ENCODE results near the gene DEPDC5. TPM values are rescaled to one million over a fixed set of nuclear protein-coding genes. Genes with fewer than 3 reads are reported as not detected.
"Not testable (repeated sequence)": the region's sequence is repeated elsewhere in the genome, so short reads cannot be mapped to it uniquely, and the experiment has no call there.

DEPDC5 gene
- total RNA-seq, 3 donors from 2014 or later, result 48.7 to 53.1 (median 49.5) TPM

- Histone ChIP-seq H3K9me3 (no peaks in the 10 kb centered on the region), H3K4me3 (no peak overlapping the region), H3K36me3 (ENCODE audit: low read depth) (no peaks in the 10 kb centered on the region), H3K4me1 (ENCODE audit: low read depth) (peaks cover 13% of the 10 kb centered on the region)
- intact Hi-C loops (cut with DNase I, micrococcal nuclease), result no loop called here
- ATAC-seq (no peak), DNase-seq (no peak)
- TF ChIP-seq CTCF (IDR thresholded peaks at IDR 0.05), result no peak
Measured at GRCh38 chr22:31733580-31734079, 20.2 kb upstream of the DEPDC5 start.

GRCh38 chr22:31734512-31734911 lies 19.3 kb upstream of the DEPDC5 start:
- intact Hi-C loops (cut with DNase I, micrococcal nuclease), result no loop called here
- Histone ChIP-seq H3K4me1 (ENCODE audit: low read depth) (peaks cover 13% of the 10 kb centered on the region), H3K9me3 (no peaks in the 10 kb centered on the region), H3K4me3 (no peak overlapping the region), H3K36me3 (ENCODE audit: low read depth) (no peaks in the 10 kb centered on the region)
- DNase-seq (no peak), ATAC-seq (peak; percentile 9)
- TF ChIP-seq CTCF (IDR thresholded peaks at IDR 0.05), result no peak

GRCh38 chr22:31736458-31736857 lies 17.4 kb upstream of the DEPDC5 start:
- intact Hi-C loops (cut with DNase I, micrococcal nuclease), result no loop called here

GRCh38 chr22:31737932-31738331 lies 15.9 kb upstream of the DEPDC5 start:
- Histone ChIP-seq H3K4me1 (ENCODE audit: low read depth) (peaks cover 1% of the 10 kb centered on the region), H3K9me3 (no peaks in the 10 kb centered on the region), H3K4me3 (no peak overlapping the region), H3K36me3 (ENCODE audit: low read depth) (no peaks in the 10 kb centered on the region)
- intact Hi-C loops (cut with DNase I, micrococcal nuclease), result no loop called here
- no peak for DNase-seq
- no peak for TF ChIP-seq CTCF (IDR thresholded peaks at IDR 0.05)
- ATAC-seq, result no peak

More at GRCh38 chr22:31736458-31736857, 17.4 kb upstream of the DEPDC5 start:
- peaks cover 13% of the 10 kb centered on the region for H3K4me1 ChIP-seq (ENCODE audit: low read depth)
- ATAC-seq (no peak), DNase-seq (no peak)
- H3K36me3 ChIP-seq (ENCODE audit: low read depth), result no peaks in the 10 kb centered on the region
- no peaks in the 10 kb centered on the region for H3K9me3 ChIP-seq
- H3K4me3 ChIP-seq, result no peak overlapping the region
- no peak for TF ChIP-seq CTCF (IDR thresholded peaks at IDR 0.05)

- Histone ChIP-seq H3K4me1 (ENCODE audit: low read depth) (no peaks in the 10 kb centered on the region), H3K9me3 (no peaks in the 10 kb centered on the region), H3K4me3 (no peak overlapping the region), H3K36me3 (ENCODE audit: low read depth) (no peaks in the 10 kb centered on the region)
- DNase-seq (no peak), ATAC-seq (no peak)
- intact Hi-C loops (cut with DNase I, micrococcal nuclease), result no loop called here
- no peak for TF ChIP-seq CTCF (IDR thresholded peaks at IDR 0.05)
Measured at GRCh38 chr22:31738566-31738965, 15.3 kb upstream of the DEPDC5 start.

- Histone ChIP-seq H3K9me3 (no peaks in the 10 kb centered on the region), H3K4me1 (ENCODE audit: low read depth) (no peaks in the 10 kb centered on the region), H3K36me3 (ENCODE audit: low read depth) (no peaks in the 10 kb centered on the region), H3K4me3 (no peak overlapping the region)
- intact Hi-C loops (cut with DNase I, micrococcal nuclease), result no loop called here
- DNase-seq (no peak), ATAC-seq (no peak)
- TF ChIP-seq CTCF (IDR thresholded peaks at IDR 0.05), result no peak
Measured at GRCh38 chr22:31739795-31740201, 14.0 kb upstream of the DEPDC5 start.

GRCh38 chr22:31740314-31740713 lies 13.5 kb upstream of the DEPDC5 start:
- H3K9me3 ChIP-seq; H3K4me1 ChIP-seq (ENCODE audit: low read depth); H3K4me3 ChIP-seq; H3K36me3 ChIP-seq (ENCODE audit: low read depth); ATAC-seq; intact Hi-C loops (cut with DNase I, micrococcal nuclease); DNase-seq: not testable (repeated sequence)
